ENCODE results near the gene TYMP. TPM values are rescaled to one million over a fixed set of nuclear protein-coding genes. Genes with fewer than 3 reads are reported as not detected.

Gene TYMP
- total RNA-seq, 1 experiment from 2014 or later = 56.0 TPM

DNA sequence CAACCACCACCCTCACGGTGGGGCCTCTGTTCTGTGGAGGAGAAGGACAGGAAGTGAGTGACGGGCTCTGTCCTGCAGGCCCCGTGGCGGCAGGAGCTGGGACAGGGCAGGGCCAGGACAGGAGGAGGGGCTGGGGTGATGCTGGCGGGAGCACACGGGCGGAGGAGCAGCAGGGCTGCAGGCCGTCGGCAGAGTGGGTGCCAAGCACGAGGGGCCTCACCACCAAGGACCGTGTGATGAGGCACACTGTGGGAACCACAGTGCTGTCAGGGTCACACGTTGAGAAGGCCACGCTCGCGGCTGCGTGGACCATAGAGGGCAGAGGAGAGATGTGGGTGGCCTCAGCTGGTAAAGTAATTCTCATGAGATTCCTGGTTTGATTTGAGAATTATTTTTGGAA is 12.9 kb downstream of the TYMP start:
- no TSS peak for BruUV-seq (replicated peaks)
- Histone ChIP-seq H3K27ac (ENCODE audit: low read length) (no peak overlapping the region), H3K4me3 (ENCODE audit: low read depth in 2 of 2, low read length in 2 of 2) (no peak overlapping the region), H3K27me3 (ENCODE audit: control insufficient read depth, insufficient read depth, low read length) (no peaks in the 10 kb centered on the region), H3K9me3 (ENCODE audit: control insufficient read depth, insufficient read depth, low read depth, low read length) (no peaks in the 10 kb centered on the region), H3K36me3 (ENCODE audit: control insufficient read depth, insufficient read depth, low read length) (no peaks in the 10 kb centered on the region), H3K4me1 (ENCODE audit: control insufficient read depth, insufficient read depth, low read length) (no peaks in the 10 kb centered on the region)
- CTCF ChIA-PET = no interaction called here
- intact Hi-C loops (cut with micrococcal nuclease; ENCODE audit: unreplicated experiment) (no loop called here), in situ Hi-C loops (cut with HindIII; ENCODE audit: low pct_unique_long_range_greater_than_20kb, low sequenced_read_pairs) (no loop called here)
- DNase-seq (ENCODE audit: low read depth, low spot score) = no peak
- no peak for TF ChIP-seq TCF7L2 (IDR thresholded peaks at IDR 0.05; ENCODE audit: low read depth, low read length)
- TF ChIP-seq, protein P1, sequence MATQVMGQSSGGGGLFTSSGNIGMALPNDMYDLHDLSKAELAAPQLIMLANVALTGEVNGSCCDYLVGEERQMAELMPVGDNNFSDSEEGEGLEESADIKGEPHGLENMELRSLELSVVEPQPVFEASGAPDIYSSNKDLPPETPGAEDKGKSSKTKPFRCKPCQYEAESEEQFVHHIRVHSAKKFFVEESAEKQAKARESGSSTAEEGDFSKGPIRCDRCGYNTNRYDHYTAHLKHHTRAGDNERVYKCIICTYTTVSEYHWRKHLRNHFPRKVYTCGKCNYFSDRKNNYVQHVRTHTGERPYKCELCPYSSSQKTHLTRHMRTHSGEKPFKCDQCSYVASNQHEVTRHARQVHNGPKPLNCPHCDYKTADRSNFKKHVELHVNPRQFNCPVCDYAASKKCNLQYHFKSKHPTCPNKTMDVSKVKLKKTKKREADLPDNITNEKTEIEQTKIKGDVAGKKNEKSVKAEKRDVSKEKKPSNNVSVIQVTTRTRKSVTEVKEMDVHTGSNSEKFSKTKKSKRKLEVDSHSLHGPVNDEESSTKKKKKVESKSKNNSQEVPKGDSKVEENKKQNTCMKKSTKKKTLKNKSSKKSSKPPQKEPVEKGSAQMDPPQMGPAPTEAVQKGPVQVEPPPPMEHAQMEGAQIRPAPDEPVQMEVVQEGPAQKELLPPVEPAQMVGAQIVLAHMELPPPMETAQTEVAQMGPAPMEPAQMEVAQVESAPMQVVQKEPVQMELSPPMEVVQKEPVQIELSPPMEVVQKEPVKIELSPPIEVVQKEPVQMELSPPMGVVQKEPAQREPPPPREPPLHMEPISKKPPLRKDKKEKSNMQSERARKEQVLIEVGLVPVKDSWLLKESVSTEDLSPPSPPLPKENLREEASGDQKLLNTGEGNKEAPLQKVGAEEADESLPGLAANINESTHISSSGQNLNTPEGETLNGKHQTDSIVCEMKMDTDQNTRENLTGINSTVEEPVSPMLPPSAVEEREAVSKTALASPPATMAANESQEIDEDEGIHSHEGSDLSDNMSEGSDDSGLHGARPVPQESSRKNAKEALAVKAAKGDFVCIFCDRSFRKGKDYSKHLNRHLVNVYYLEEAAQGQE (IDR thresholded peaks at IDR 0.05; ENCODE audit: insufficient read depth in 1 of 2, low read depth in 2 of 2, low read length in 1 of 2) = no peak
- no peak for TF ChIP-seq POLR2AphosphoS5 (IDR thresholded peaks at IDR 0.05; ENCODE audit: low read depth, low read length)
- TF ChIP-seq, protein P2, sequence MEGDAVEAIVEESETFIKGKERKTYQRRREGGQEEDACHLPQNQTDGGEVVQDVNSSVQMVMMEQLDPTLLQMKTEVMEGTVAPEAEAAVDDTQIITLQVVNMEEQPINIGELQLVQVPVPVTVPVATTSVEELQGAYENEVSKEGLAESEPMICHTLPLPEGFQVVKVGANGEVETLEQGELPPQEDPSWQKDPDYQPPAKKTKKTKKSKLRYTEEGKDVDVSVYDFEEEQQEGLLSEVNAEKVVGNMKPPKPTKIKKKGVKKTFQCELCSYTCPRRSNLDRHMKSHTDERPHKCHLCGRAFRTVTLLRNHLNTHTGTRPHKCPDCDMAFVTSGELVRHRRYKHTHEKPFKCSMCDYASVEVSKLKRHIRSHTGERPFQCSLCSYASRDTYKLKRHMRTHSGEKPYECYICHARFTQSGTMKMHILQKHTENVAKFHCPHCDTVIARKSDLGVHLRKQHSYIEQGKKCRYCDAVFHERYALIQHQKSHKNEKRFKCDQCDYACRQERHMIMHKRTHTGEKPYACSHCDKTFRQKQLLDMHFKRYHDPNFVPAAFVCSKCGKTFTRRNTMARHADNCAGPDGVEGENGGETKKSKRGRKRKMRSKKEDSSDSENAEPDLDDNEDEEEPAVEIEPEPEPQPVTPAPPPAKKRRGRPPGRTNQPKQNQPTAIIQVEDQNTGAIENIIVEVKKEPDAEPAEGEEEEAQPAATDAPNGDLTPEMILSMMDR (IDR thresholded peaks at IDR 0.05) = no peak
- no peak for TF ChIP-seq SIN3A (IDR thresholded peaks at IDR 0.05; ENCODE audit: borderline replicate concordance, insufficient read depth, low read depth, low read length)
- no peak for ATAC-seq
- POLR2A ChIA-PET = no interaction called here

DNA sequence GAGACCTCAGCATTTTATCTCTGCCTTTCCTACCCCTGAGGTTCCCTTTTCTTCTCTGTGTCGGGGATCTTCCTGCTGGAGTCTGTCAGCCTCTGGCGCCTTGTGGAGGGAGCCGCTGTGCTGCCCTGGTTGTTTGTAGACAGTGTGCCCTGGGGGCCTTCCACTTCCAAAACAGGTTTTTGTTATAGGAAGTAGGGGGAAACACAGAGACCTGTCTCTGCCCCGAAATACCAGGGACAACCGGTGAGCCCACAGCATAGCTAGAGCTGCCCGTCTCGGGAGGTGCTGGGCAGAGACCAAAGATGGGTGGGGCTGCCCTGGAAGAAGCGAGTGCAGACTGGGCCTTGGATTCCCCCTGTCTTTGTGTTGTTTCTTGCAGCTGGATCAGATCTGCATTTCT is 13.7 kb downstream of the TYMP start:
- DNase-seq (ENCODE audit: low read depth, low spot score) = no peak
- no peaks in the 10 kb centered on the region for H3K9me3 ChIP-seq (ENCODE audit: control insufficient read depth, insufficient read depth, low read depth, low read length)
- ChIA-PET POLR2A (no interaction called here), CTCF (no interaction called here)
- in situ Hi-C loops (cut with HindIII; ENCODE audit: low pct_unique_long_range_greater_than_20kb, low sequenced_read_pairs) (no loop called here), intact Hi-C loops (cut with micrococcal nuclease; ENCODE audit: unreplicated experiment) (no loop called here)
- BruUV-seq (replicated peaks) = no TSS peak
- no peak for ATAC-seq
- H3K4me1 ChIP-seq (ENCODE audit: control insufficient read depth, insufficient read depth, low read length) = no peaks in the 10 kb centered on the region
- H3K4me3 ChIP-seq (ENCODE audit: low read depth in 2 of 2, low read length in 2 of 2) = no peak overlapping the region
- H3K36me3 ChIP-seq (ENCODE audit: control insufficient read depth, insufficient read depth, low read length) = no peaks in the 10 kb centered on the region
- H3K27me3 ChIP-seq (ENCODE audit: control insufficient read depth, insufficient read depth, low read length) = no peaks in the 10 kb centered on the region
- H3K27ac ChIP-seq (ENCODE audit: low read length) = no peak overlapping the region
- no peak for TF ChIP-seq SIN3A (IDR thresholded peaks at IDR 0.05; ENCODE audit: borderline replicate concordance, insufficient read depth, low read depth, low read length)
- TF ChIP-seq POLR2AphosphoS5 (IDR thresholded peaks at IDR 0.05; ENCODE audit: low read depth, low read length) = no peak
- TF ChIP-seq, protein P1 (IDR thresholded peaks at IDR 0.05; ENCODE audit: insufficient read depth in 1 of 2, low read depth in 2 of 2, low read length in 1 of 2) = no peak
- TF ChIP-seq, protein P2 (IDR thresholded peaks at IDR 0.05) = no peak
- no peak for TF ChIP-seq TCF7L2 (IDR thresholded peaks at IDR 0.05; ENCODE audit: low read depth, low read length)
